HG02938 (cell line): Measurements from ENCODE around the gene STK24.

Experiments used
- ATAC-seq: cut with Tn5 transposase; IDR thresholded peaks from one replicate; pipeline ENCODE4 v1.9.1; 2021; ENCODE audit warnings: mild to moderate bottlenecking, moderate library complexity; ENCODE audit not compliant: unreplicated experiment

The STK24 gene

DNA sequence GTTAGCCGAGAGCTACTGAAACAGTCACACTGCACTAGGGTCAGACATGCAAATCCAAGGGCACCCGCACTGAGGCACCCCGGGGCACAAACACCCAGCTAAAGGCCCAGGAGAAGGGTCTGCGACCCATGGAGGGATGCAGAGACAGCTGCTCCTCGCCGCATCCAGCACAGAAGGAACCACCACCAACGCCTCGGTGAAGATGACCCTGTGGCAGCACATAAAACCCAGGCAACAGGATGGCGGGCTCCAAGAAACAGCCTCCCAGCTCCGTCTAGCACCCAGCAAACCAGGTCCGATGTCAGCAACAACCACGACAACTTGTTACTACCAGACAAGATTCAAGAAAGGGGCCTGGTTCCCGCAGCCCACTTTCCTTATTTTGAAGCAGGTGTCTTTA lies 82.1 kb downstream of the STK24 start:
- ATAC-seq = no peak

- no peak for ATAC-seq
Measured at GRCh38 chr13:98493042-98493712, 83.7 kb downstream of the STK24 start.

DNA sequence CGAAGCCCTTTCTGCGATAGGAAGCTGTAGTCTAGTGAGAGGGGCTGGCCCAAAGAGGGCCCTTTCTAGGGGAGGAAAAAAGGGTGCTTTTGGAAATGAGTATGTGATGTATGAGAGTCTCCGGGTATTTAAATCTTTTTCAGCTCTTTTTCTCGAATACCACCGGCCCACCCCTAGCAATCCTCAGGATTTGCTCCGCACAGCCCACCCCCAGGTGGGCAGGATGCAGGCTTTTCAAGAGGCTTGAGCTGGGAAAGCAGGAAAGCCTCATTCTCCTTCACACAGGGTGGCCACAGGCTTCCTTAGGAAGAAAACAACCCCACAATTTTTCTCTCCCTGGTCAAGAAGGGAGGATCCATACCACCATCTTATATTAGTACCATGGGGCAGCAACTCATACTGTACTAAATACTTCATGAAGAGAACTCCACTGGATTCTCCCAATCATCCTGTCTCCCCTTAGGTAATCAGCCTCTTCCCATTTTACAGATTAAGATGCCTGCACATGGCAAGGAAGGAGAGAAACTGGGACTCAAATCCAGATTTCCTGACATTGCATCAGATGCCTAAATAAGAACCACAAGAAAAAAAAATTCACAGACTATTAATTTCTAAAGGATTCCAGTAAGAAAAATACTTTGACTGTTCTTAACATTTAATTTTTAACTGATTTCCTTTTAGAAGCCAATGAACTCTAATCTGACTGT lies 84.4 kb downstream of the STK24 start:
- ATAC-seq = no peak

DNA sequence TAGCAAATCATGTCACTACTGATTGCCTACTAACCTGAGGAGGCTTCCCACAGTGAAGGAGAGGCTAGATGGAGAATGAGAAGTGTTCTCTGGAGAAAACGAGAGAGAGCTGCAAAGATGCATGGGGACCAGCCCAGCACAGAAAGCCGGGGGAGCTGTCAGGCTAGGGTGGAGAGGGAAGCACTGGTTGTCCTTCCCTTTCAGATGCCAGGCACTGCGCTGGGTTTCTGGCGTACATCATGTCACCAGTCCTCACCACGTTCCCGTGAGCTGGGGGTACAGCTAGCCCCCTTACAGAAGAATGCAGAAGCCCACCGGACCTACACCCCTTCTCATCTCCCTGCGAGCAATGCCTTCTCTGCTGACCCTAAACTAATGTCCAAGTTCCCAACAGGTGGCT lies 86.0 kb downstream of the STK24 start:
- no peak for ATAC-seq

- no peak for ATAC-seq
Measured at GRCh38 chr13:98490195-98490836, 86.6 kb downstream of the STK24 start.

DNA sequence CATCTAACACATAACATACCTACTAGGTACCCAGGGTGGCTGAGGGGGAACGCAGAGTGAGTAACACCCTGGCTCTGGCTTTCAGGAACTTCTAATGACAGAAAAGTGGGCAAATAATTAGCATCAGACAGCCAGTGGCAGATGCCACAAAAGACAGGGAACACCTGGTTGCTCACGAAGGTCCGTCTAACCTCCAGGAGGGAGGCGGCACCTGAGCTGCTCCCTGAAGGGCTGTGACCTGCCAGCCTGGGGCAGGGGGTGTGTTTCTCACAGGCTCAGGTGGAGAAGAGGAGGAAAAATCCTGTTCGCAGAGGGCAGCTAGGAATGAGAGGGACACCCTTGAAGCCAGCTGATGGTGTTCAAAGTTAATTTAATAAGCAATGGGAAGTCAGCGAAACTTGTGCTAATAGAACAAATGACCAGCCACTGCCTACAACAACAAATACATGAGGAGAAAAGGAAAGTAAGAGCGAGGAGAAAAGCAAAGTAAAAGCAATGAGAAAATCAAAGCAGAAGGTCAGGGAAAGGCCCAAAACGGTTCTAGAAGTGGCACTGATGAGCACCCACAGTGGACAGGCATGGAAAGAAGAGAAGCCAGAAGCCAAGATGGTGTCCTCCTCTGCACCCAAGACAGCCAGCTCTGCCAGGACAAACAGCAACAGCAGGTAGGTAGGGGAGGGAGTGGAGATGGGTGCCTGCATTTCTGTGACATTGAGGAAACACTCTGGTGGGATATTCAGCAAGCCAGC lies 87.3 kb downstream of the STK24 start:
- ATAC-seq = no peak

DNA sequence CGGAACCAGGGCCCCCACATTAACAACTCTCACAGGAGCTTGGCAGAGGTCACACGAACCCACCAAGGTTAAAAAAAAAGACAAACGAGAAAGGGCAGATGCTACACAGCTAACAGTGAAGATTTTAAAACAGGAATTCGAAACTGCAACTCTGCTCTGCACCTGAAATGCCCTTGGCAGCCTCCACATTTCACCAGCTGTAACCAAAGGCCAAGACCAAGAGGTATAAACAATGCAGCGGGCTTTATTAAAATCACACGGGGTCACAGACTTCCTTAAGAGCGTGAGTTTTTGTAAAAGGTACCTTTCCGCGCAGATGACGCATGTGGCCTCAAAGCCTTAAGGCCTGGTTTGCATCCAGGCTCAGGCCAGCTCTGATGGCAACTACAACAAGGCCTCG lies 88.2 kb downstream of the STK24 start:
- ATAC-seq = no peak

DNA sequence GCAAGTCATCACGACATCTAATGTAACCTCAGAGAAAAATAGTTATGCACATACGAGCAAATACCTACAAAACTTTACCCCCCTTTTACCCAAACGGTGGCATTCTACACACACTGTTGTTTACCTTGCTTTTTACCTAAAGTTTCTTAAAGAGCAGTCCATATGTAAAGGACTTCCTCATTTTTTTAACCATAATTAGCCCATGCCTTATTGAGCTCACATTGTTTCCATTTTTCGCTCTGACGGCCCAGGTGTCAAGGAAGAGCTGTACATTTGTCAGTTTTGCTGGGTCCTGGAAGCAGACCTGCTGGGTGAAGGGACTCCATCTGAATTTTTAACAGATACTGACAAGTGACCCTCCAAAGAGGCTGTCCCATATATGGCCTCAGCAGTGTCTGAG lies 89.4 kb downstream of the STK24 start:
- ATAC-seq = peak; percentile 37

DNA sequence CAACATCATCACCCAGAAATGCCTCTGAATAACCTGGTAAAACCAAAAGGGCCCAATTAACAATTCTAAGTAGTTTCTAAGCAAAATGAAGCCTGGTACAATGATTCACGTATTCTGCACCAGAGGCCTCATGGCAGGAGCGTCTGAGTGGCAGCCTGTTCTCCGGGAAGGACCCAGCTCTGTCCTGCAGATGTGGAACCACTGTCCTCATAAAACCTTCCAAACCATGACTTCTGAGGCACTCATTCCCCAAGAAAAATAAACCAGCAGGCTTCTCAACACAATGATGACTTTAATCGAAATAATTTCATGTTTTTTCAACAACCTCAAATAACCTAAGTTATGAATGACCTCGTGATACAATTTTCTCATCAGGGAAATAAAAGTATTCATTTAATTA lies 89.9 kb downstream of the STK24 start:
- no peak for ATAC-seq

DNA sequence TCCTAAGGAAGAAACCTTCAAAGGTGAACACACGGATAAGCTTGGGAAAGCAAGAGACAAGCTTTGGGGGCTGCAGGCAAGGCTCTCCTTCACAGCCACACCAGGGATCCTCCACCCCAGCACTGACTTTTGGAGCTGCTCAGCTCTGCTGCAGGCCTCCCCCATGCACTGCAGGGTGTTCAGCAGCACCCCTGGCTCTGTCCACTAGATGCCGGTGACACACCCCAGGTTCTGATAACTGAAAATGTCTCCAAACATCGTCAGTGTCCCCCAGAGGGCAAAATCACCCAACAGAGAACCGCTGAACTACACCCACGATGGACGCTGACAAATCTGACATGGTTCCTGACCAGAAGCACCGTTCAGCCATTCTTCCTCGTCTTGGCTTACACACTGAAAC lies 90.5 kb downstream of the STK24 start:
- ATAC-seq = no peak

DNA sequence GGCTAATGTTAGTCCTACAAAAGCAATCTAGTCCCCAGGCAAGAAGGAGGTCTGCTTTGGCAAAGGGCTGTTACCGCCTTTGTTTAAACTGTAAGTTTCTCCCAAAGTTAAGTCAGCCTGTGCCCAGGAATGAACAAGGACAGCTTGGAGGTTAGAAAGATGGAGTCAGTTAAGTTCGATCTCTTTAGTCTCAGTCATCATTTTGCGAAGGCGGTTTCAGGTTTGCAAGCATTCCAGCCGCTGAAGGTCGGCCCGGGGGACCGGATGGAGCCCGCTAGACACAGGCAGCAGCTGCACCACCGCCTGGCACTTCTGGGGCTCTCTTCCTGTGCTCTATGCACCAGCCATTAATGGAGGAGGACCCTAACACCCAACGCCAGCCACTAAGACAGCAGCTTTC lies 91.3 kb downstream of the STK24 start:
- no peak for ATAC-seq

DNA sequence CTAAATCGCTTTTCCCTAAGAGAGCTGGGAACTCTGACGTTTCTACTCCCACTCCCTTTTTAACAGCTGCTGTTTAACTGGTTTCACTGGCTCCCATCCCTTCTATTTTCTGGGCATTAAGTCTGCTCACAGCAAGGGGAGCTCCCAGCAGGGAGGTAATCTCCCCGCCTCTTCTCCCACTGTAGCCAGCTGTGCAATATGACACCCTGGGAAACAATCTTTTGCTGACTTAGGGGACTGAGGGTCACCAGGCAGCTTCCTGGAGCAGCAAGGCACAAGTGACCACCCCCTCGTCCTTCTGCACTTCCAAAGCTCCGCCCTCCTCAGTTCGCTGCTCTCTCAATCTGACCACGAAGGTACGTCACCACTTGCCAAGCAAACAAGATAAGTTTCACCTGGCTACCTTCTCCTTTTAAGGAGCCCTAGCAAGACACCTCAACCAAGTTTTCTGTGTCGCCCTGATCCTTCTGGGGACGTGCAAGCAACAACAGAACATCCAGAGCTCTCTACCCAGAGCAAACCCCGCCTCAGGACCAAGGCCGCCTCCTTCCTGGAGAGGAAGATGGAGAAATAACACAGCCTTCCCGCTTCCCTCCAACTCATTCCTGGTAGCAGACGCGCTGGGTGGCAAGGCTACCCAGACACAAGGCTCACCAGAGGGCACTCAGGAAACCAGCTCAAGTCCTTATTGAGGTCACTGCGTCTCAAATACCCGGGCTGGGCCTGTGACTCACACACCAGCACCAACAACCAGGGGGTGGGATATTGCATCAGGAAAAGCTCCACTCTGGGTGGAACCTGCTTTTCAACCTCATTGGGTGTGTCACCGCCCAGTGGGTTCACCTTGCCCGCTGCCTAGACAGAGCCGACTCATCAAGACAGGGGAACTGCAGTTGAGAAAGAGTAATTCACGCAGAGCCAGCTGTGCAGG lies 92.4 kb downstream of the STK24 start:
- no peak for ATAC-seq

DNA sequence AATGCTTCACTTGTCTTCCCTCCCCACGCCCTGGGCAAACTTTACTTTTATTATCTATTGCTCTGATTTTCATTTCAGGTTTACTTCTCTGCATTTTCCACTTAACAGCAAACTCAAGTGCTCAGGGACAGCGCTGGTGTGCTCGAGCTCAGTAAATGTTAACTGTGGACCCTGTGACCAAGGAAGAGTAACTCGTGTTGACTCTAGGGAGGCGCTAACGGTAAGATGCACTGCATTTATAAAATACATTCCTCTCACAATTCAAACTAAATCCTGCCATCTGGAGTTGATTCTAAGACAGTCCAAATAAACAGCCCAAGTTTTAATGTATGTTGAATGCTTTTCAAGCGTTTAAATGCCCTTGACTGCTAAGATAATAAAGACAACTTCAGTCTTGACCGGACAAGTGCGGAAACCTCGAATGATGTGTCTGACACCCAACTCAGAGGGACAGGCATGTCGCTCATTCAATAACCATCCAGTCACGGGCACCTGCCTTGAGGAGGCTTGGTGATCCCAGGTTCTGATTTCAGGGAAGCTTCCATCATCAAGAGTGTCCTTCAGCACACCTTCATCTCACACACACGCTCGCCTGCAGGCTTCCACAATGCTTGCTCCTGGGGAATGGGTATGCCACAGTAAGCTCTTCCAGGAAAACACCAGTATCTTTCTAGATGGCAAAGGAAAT lies 93.2 kb downstream of the STK24 start:
- ATAC-seq = no peak

- ATAC-seq = no peak
Measured at GRCh38 chr13:98482476-98483444, 94.1 kb downstream of the STK24 start.

DNA sequence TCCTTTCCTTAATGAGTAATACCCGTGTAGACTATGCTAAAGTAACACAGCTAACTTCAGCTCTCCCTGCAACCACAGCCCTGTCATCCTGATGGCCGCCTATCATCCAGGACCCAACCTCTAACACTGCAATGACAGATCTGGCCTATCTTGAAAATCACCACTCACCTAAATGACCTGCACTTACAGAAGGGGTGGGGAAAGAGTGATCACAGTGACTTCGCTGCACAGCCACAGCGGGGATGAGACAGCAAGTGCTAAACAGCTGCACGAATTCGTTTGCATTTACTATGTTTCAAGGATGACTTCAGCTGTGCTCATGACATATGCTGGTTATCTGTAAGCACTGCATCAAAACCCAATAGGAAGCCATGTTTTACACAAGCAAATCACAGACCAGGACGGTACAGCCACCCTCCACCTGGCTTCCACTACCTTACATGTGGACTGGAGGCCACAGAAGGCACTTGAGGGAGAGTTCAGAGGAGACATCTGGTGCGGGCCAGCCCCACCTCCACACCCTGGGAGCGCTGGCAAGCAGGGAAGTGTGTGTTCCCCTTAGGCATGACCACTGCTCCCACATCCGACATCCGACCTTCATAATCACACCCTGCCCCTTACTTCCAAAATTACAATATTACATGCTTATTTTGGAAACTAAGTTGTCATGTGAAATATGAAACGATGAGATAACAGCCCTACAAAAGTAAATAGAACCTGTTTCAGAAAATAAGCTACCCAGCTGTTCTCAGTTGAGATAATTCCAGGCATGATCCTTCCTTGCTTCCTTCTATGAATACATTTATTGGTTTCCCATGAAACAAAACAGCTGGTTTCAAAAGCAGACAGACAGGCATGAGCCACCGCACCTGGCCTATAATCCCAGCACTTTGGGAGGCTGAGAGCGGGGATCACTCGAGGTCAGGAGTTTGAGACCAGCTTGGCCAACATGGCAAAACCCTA lies 95.7 kb downstream of the STK24 start:
- no peak for ATAC-seq

GRCh38 chr13:98479496-98480003 lies 97.4 kb downstream of the STK24 start:
- no peak for ATAC-seq
